ENCODE data around the gene CYBA. TPM values are rescaled to one million over a fixed set of nuclear protein-coding genes. Genes with fewer than 3 reads are reported as not detected.

CYBA gene
- total and polyA plus RNA-seq, 2 of the 13 experiments (the other 11 are each of a cell fraction or from before 2014, with no cell fraction given): 196 to 250 TPM

GRCh38 chr16:88662843-88663606, 12.2 kb upstream of the CYBA start, which contains the start of gene MVD (continued):
- TF ChIP-seq JARID2 (CRISPR knock-in tag; IDR thresholded peaks at IDR 0.05; ENCODE audit: insufficient replicate concordance) (no peak), ZNF318 (CRISPR knock-in tag; IDR thresholded peaks at IDR 0.05) (peak; percentile 84; the same call in 1 of the 2 replicates), MIER3 (CRISPR knock-in tag; IDR thresholded peaks at IDR 0.05; ENCODE audit: borderline replicate concordance) (peak; percentile 77; the same call in 1 of the 2 replicates), ZNF790 (CRISPR knock-in tag; IDR thresholded peaks at IDR 0.05; ENCODE audit: borderline replicate concordance) (peak; percentile 90; the same call in 1 of the 2 replicates), MXD3 (CRISPR knock-in tag; IDR thresholded peaks at IDR 0.05) (peak; percentile 87), ZNF253 (CRISPR knock-in tag; IDR thresholded peaks at IDR 0.05; ENCODE audit: borderline replicate concordance) (peak; percentile 85), ZNF549 (CRISPR knock-in tag; IDR thresholded peaks at IDR 0.05) (no peak), RCOR2 (CRISPR knock-in tag; IDR thresholded peaks at IDR 0.05) (no peak), ZNF138 (CRISPR knock-in tag; IDR thresholded peaks at IDR 0.05; ENCODE audit: low read depth) (peak; percentile 56), REPIN1 (CRISPR knock-in tag; IDR thresholded peaks at IDR 0.05; ENCODE audit: borderline replicate concordance, low read depth) (peak; percentile 84; the same call in 1 of the 2 replicates), ZNF883 (CRISPR knock-in tag; IDR thresholded peaks at IDR 0.05; ENCODE audit: not compliant biosample characterization) (peak; percentile 93), ZNF556 (CRISPR knock-in tag; IDR thresholded peaks at IDR 0.05; ENCODE audit: borderline replicate concordance) (no peak), SETDB1 (CRISPR knock-in tag; IDR thresholded peaks at IDR 0.05; ENCODE audit: borderline replicate concordance) (no peak), ZNF562 (CRISPR knock-in tag; IDR thresholded peaks at IDR 0.05; ENCODE audit: borderline replicate concordance) (no peak), SCMH1 (CRISPR knock-in tag; IDR thresholded peaks at IDR 0.05; ENCODE audit: borderline replicate concordance) (no peak), ZFYVE20 (CRISPR knock-in tag; IDR thresholded peaks at IDR 0.05; ENCODE audit: borderline replicate concordance, low read depth) (no peak), DR1 (CRISPR knock-in tag; IDR thresholded peaks at IDR 0.05) (peak; percentile 98), ZNF761 (CRISPR knock-in tag; conservative IDR thresholded peaks at IDR 0.05) (peak; percentile 66; the same call in 1 of the 2 replicates), ETV6 (CRISPR knock-in tag; conservative IDR thresholded peaks at IDR 0.05) (no peak; the same call in 1 of the 2 replicates), POLR2A (IDR thresholded peaks at IDR 0.05; ENCODE audit: insufficient read depth in 1 of 2, low read depth in 2 of 2, low read length in 2 of 2) (peak; percentile 97 to 98), MAF1 (CRISPR knock-in tag; IDR thresholded peaks at IDR 0.05; ENCODE audit: borderline replicate concordance) (no peak)
